Embryonic facial prominence (tissue), 1 donor: ENCODE results near the gene PHGDH.
"Not testable (repeated sequence)": the region's sequence is repeated elsewhere in the genome, so short reads cannot be mapped to it uniquely, and the experiment has no call there.

Source experiments
- DNase-seq: peaks from one replicate; pipeline ENCODE4 v3.0.0-alpha.2; 2016; ENCODE audit errors: extremely low spot score

Gene PHGDH

GRCh38 chr1:119700326-119700725, 11.4 kb upstream of the PHGDH start:
- DNase-seq = no peak

GRCh38 chr1:119701659-119702058, 10.1 kb upstream of the PHGDH start:
- DNase-seq = no peak

- no peak for DNase-seq
Observed at GRCh38 chr1:119702384-119702783, 9.3 kb upstream of the PHGDH start.

- no peak for DNase-seq
Observed at GRCh38 chr1:119703666-119704450, 7.9 kb upstream of the PHGDH start.

GRCh38 chr1:119706599-119706998, 5.1 kb upstream of the PHGDH start:
- not testable (repeated sequence) for DNase-seq

- not testable (repeated sequence) for DNase-seq
Observed at GRCh38 chr1:119711356-119711803, 354 bp upstream of the PHGDH start.

GRCh38 chr1:119712342-119713038, 756 bp downstream of the PHGDH start:
- peak; percentile 85 for DNase-seq

GRCh38 chr1:119713039-119713748, 1.5 kb downstream of the PHGDH start:
- DNase-seq = no peak

- DNase-seq = peak; percentile 22
Observed at GRCh38 chr1:119713749-119714456, 2.2 kb downstream of the PHGDH start.

GRCh38 chr1:119714583-119714982, 2.8 kb downstream of the PHGDH start:
- no peak for DNase-seq

GRCh38 chr1:119715542-119715941, 3.8 kb downstream of the PHGDH start:
- no peak for DNase-seq

GRCh38 chr1:119718409-119718808, 6.7 kb downstream of the PHGDH start:
- no peak for DNase-seq

- no peak for DNase-seq
Observed at GRCh38 chr1:119718972-119719371, 7.2 kb downstream of the PHGDH start.

- DNase-seq = no peak
Observed at GRCh38 chr1:119720866-119721440, 9.2 kb downstream of the PHGDH start.

- no peak for DNase-seq
Observed at GRCh38 chr1:119721896-119722295, 10.2 kb downstream of the PHGDH start.

GRCh38 chr1:119724611-119725218, 13.0 kb downstream of the PHGDH start:
- DNase-seq = no peak

- DNase-seq = no peak
Observed at GRCh38 chr1:119725626-119726025, 13.9 kb downstream of the PHGDH start.

- DNase-seq = no peak
Observed at GRCh38 chr1:119727991-119728390, 16.3 kb downstream of the PHGDH start.

GRCh38 chr1:119729044-119729443, 17.3 kb downstream of the PHGDH start:
- no peak for DNase-seq

GRCh38 chr1:119731060-119731459, 19.3 kb downstream of the PHGDH start:
- DNase-seq = no peak
